ENCODE data around the gene TUBGCP2.

TUBGCP2 gene

GRCh38 chr10:133339708-133340380 is 31.2 kb upstream of the TUBGCP2 start:
- no peak for DNase-seq

- no peak for DNase-seq
Measured at GRCh38 chr10:133338080-133339071, 29.7 kb upstream of the TUBGCP2 start.

- no peak for DNase-seq
Measured at GRCh38 chr10:133337370-133337725, 28.7 kb upstream of the TUBGCP2 start.

- peak; percentile 81 for DNase-seq
Measured at GRCh38 chr10:133336577-133337369, 28.1 kb upstream of the TUBGCP2 start, which contains the start of gene CALY. Gene CALY, minus strand, starts transcription at chr10:133336896. Its CDS starts 7,907 bp downstream, at chr10:133328989.

- no peak for DNase-seq
Measured at GRCh38 chr10:133336118-133336576, 27.5 kb upstream of the TUBGCP2 start.

GRCh38 chr10:133335246-133336117 is 26.8 kb upstream of the TUBGCP2 start:
- DNase-seq: no peak

DNA sequence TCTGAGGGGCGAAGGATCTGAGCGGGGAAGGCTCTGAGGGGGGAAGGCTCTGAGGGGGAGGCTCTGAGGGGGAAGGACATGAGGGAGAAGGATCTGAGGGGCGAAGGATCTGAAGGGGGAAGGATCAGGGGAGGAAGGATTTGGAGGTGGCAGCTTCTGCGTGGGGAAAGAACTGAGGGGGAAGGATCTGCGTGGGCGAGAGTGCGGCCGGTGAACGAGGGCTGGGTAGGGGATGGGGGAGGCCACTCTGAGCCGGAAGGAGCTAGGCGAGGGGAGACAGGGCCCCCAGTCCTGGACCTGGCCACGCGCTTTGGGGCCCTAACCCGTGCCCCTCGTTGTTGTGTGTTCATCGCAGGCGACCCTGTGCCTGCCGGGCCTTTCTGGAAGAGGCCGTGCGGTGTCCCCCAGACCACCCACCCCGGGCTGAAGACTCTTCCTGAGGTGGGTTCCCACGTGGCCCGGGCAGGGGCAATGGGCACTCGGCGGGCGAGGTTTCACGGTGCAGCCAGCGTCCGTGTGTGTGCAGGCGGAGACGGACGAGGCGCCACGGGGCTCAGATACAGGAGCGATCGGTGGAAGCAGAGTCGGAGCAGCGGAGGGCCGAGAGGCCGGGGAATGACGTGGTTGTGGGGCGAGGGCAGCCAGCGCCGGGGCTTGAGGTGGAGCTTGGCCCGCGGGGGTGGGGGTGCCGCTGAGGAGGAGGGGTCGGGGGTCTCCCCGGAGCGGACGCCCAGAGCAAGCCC is 26.0 kb upstream of the TUBGCP2 start:
- DNase-seq: no peak

- DNase-seq: no peak
Measured at GRCh38 chr10:133332936-133333699, 24.4 kb upstream of the TUBGCP2 start.

DNA sequence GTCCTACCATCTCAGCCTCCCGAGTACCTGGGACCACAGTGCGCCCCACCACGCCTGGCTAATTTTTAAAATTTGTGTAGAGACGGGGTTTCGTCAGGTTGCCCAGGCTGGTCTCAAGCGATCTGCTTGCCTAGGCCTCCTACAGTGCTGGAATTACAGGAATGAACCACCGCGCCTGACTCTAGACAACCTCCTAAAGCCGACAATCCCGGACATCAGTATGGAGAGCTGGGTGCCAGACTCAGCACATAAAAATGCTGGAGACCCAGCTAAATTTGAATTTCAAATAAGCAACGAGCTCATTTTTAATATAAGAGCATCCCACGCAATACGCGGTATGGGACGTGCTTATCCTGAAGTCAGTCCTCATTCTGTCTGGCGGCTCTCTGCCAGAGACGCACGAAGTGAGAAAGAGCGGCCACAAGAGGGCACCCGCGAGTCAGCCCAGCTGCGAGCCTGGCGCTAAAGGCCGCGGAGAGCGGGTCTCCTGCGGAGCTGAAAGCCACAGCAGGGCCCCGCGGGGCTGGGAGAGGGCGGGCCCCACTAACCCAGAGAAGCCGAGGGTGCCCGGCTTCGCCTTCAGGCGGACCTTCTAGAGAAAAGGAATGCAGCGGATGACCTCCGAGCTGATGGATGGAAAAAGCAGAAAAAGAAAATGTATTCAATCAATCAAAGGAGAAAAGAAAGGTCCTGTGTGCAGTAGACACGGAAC is 21.0 kb upstream of the TUBGCP2 start:
- peak; percentile 94 for DNase-seq

GRCh38 chr10:133328358-133329343 is 20.0 kb upstream of the TUBGCP2 start:
- no peak for DNase-seq

- DNase-seq: no peak
Measured at GRCh38 chr10:133327651-133328357, 19.1 kb upstream of the TUBGCP2 start.

DNA sequence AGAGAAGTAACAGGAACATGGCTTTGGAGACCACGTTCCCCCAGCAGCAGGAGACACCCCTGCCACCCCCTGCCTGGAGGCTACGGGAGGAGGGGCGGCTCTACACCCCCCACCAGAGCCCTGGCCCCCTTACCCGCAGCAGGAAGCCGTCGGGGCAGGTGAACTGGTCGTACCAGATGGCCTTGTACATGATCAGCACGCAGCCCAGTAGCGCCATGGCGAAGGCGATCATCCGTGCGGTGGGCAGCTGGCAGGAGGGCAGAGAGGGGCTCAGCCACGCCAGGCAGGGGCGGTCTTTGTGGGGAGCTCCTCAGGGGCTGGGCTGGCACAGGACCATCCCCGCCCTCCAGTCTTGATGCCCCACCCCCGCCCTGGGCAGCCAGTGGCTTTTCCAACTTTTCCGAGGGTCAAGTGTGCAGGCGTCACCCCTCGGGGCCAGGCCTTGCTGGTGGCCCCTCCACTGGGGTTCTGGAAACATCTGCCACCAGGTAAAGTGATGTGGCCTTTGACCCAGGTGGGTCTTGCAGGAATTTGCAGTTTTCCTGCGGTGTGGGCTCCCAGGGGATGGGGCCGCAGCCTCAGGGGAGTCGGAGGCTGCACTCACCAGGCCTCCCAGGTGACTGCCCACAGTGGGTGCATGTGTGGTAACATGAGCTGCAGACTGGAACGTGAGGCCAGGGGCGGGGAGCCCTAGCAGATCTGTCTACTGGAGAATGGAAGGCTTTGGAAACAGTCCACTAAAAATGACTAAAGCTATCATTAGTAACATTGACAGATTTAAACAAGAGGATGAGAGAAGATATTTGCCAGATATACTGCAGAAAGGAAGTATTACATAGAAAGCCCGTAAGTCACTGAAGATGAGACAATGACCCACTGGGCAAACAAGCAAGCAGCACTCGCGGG is 18.3 kb upstream of the TUBGCP2 start:
- DNase-seq: no peak

DNA sequence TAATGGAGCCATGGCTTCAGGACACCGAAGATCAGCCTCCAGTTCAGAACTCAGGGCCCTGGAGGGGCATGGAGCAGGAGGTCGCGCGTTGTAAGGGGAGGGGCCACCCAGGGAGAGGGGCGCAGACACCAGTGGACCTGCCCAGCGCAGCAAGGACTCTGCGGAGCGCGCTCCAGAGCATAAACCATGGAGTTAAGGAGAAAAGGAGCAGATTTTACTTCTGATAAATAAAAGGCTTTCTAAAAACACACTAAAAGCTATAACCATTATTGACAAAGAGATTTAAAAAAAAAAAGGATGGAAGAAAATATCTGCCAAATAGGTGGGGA is 17.5 kb upstream of the TUBGCP2 start:
- no peak for DNase-seq

GRCh38 chr10:133325440-133326222 is 17.0 kb upstream of the TUBGCP2 start:
- no peak for DNase-seq

DNA sequence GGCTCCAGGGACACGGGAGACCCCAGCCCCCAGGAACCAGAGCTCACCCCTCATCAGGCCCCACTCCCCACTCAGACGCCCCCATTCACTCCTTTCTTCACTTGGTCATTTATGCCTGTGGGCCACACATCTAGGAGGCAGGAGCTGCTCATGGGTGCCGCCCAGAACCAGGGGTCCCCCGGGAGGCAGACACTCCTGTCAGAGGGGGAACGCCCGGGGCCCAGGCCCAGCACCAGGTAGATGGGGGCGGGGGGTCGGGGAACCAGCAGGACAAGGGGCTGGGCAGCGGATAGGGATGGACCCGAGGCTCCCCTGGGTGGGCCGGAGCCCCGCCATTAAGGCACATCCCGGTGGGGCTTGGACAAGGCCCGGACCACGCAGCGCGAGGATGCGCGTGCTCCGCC is 16.2 kb upstream of the TUBGCP2 start:
- peak; percentile 63 for DNase-seq

GRCh38 chr10:133324198-133324792 is 15.6 kb upstream of the TUBGCP2 start:
- DNase-seq: peak; percentile 84

All from NCI-H1436 (cell line).